Keratinocyte (primary cell): ENCODE measurements around the gene TMEM131. TPM values are rescaled to one million over a fixed set of nuclear protein-coding genes. Genes with fewer than 3 reads are reported as not detected.

Experiments used
- DNase-seq: peaks from one replicate; pipeline ENCODE4 v3.0.0-alpha.2; 2011; ENCODE audit warnings: low read depth, missing footprints, low spot score
- FAIRE-seq: peaks from 2 replicates; lab custom pipeline; 2011; peaks lifted over from hg19 to GRCh38; lab: Jason Lieb, UNC
- H2AFZ ChIP-seq: 2 replicates; pipeline ENCODE4 v1.6.0; 2012; ENCODE audit warnings: low read length, control low read depth, inconsistent platforms; ENCODE audit not compliant: control insufficient read depth
- H3K27ac ChIP-seq: 2 replicates; pipeline ENCODE4 v1.5.1; 2011; ENCODE audit warnings: low read length; ENCODE audit not compliant: control insufficient read depth, insufficient read depth
- H3K27me3 ChIP-seq: 3 replicates; pipeline ENCODE4 v1.6.0; 2011; ENCODE audit warnings: low read length; ENCODE audit not compliant: control insufficient read depth, insufficient read depth; ENCODE audit errors: extremely low read depth
- H3K36me3 ChIP-seq, 2 experiments: 2 replicates in 1 of 2; 3 replicates in 1 of 2; pipeline ENCODE4 v1.5.1; 2011; ENCODE audit warnings: low read length in 2 of 2, mild to moderate bottlenecking in 1 of 2; ENCODE audit not compliant: control insufficient read depth in 2 of 2, insufficient read depth in 2 of 2; ENCODE audit errors: extremely low read depth in 1 of 2
- H3K4me1 ChIP-seq: 3 replicates; pipeline ENCODE4 v1.5.1; 2011; ENCODE audit warnings: low read length; ENCODE audit not compliant: control insufficient read depth, insufficient read depth; ENCODE audit errors: extremely low read depth
- H3K4me2 ChIP-seq: 3 replicates; pipeline ENCODE4 v1.6.0; 2011; ENCODE audit warnings: low read depth, low read length; ENCODE audit not compliant: control insufficient read depth, insufficient read depth; ENCODE audit errors: extremely low read depth
- H3K4me3 ChIP-seq, 3 experiments: fragments of 200-600 bp in 1 of 3; sonication (generic) in 1 of 3; 2 replicates in 2 of 3; 3 replicates in 1 of 3; pipeline ENCODE4 v1.5.1; 2011 to 2016; ENCODE audit warnings: low read length in 3 of 3, mild to moderate bottlenecking in 3 of 3, control low read depth in 2 of 3, inconsistent platforms in 1 of 3, low read depth in 1 of 3, mixed read lengths in 1 of 3, mixed run types in 1 of 3, moderate library complexity in 1 of 3; ENCODE audit not compliant: control insufficient read depth in 2 of 3, insufficient read depth in 2 of 3; ENCODE audit errors: extremely low read depth in 1 of 3
- H3K79me2 ChIP-seq: 2 replicates; pipeline ENCODE4 v1.6.0; 2012; ENCODE audit warnings: low read length; ENCODE audit not compliant: control insufficient read depth, insufficient read depth
- H3K9ac ChIP-seq: 3 replicates; pipeline ENCODE4 v1.6.0; 2011; ENCODE audit warnings: low read length; ENCODE audit not compliant: control insufficient read depth, insufficient read depth; ENCODE audit errors: extremely low read depth
- H3K9me1 ChIP-seq: 3 replicates; pipeline ENCODE4 v1.6.0; 2011; ENCODE audit warnings: low read length; ENCODE audit not compliant: control insufficient read depth, insufficient read depth; ENCODE audit errors: extremely low read depth
- H3K9me3 ChIP-seq: 2 replicates; pipeline ENCODE4 v1.5.1; 2012; ENCODE audit warnings: low read depth, low read length; ENCODE audit not compliant: control insufficient read depth
- H4K20me1 ChIP-seq: 3 replicates; pipeline ENCODE4 v1.6.0; 2011; ENCODE audit warnings: low read length; ENCODE audit not compliant: control insufficient read depth, insufficient read depth; ENCODE audit errors: extremely low read depth
- CTCF ChIP-seq, 3 experiments: IDR thresholded peaks in 1 of 3; conservative IDR thresholded peaks in 1 of 3; optimal IDR thresholded peaks in 1 of 3; 2 replicates in 2 of 3; 3 replicates in 1 of 3; pipeline versions ENCODE3 to v1.5.1; 2011; ENCODE audit warnings: low read length in 3 of 3, mild to moderate bottlenecking in 3 of 3, moderate library complexity in 2 of 3, control low read depth in 1 of 3, inconsistent platforms in 1 of 3; ENCODE audit not compliant: insufficient read depth in 2 of 3; ENCODE audit errors: extremely low read depth in 1 of 3
- EZH2 ChIP-seq: IDR thresholded peaks from one replicate; pipeline ENCODE4 v1.6.1; 2012; ENCODE audit warnings: inconsistent platforms, mild to moderate bottlenecking, low read length, moderate library complexity
- dilution Hi-C: fragments of 300-500 bp; cut with MboI; formaldehyde crosslinking; loops from one replicate; pipeline ENCODE4 v1.7.0; 2020; ENCODE audit warnings: low sequenced_read_pairs; ENCODE audit not compliant: extremely low pct_ligation_motif_present
- polyA plus RNA-seq, 5 experiments: library from polyadenylated mRNA; depleted of rRNA in 3 of 5; stranded (reverse) in 3 of 5; stranded (forward) in 1 of 5; unstranded in 1 of 5; fragments of >200 nt; gene quantifications; 1 replicate in 1 of 5; 2 replicates in 3 of 5; 3 replicates in 1 of 5; pipeline versions ENCODE4 v1.2.1 to v1.2.3, GENCODE V29; 2011 to 2012; ENCODE audit warnings: missing spikeins in 2 of 5, low read depth in 1 of 5, low replicate concordance in 1 of 5

Gene TMEM131
- polyA plus RNA-seq, 1 donor (not counting 4 experiments of a cell fraction or from before 2014, with no cell fraction given) = 25.5 TPM

- Histone ChIP-seq H3K27me3 (no peaks in the 10 kb centered on the region), H3K27ac (no peak overlapping the region), H3K9me3 (no peaks in the 10 kb centered on the region), H2AFZ (no peak overlapping the region), H3K9ac (no peak overlapping the region), H3K9me1 (no peaks in the 10 kb centered on the region), H3K4me3 (no peak overlapping the region), H3K4me2 (no peak overlapping the region), H3K4me1 (no peaks in the 10 kb centered on the region), H4K20me1 (no peaks in the 10 kb centered on the region), H3K36me3 (no peaks in the 10 kb centered on the region), H3K79me2 (no peaks in the 10 kb centered on the region)
- FAIRE-seq (no peak), DNase-seq (no peak)
- TF ChIP-seq CTCF (optimal IDR thresholded peaks at IDR 0.05 in 1 of 3, IDR thresholded peaks at IDR 0.05 in 1 of 3, conservative IDR thresholded peaks at IDR 0.05 in 1 of 3; ENCODE audit: extremely low read depth in 1 of 3, insufficient read depth in 2 of 3, low read length in 3 of 3) (no peak), EZH2 (no peak)
- dilution Hi-C loops = no loop called here
These were observed 16.8 kb upstream of the TMEM131 start for GRCh38 chr2:98012561-98012991.

GRCh38 chr2:98009887-98010760 lies 14.4 kb upstream of the TMEM131 start:
- Histone ChIP-seq H3K36me3 (no peaks in the 10 kb centered on the region), H3K27me3 (no peaks in the 10 kb centered on the region), H3K4me1 (no peaks in the 10 kb centered on the region), H3K79me2 (no peaks in the 10 kb centered on the region), H3K4me3 (no peak overlapping the region), H3K9me1 (no peaks in the 10 kb centered on the region), H3K27ac (no peak overlapping the region), H2AFZ (no peak overlapping the region), H3K4me2 (no peak overlapping the region), H4K20me1 (no peaks in the 10 kb centered on the region), H3K9ac (no peak overlapping the region), H3K9me3 (no peaks in the 10 kb centered on the region)
- FAIRE-seq (no peak), DNase-seq (no peak)
- TF ChIP-seq CTCF (optimal IDR thresholded peaks at IDR 0.05 in 1 of 3, IDR thresholded peaks at IDR 0.05 in 1 of 3, conservative IDR thresholded peaks at IDR 0.05 in 1 of 3; ENCODE audit: extremely low read depth in 1 of 3, insufficient read depth in 2 of 3, low read length in 3 of 3) (no peak), EZH2 (no peak)
- dilution Hi-C loops = no loop called here
